ENCODE measurements around the gene IQSEC2.

Gene IQSEC2

DNA sequence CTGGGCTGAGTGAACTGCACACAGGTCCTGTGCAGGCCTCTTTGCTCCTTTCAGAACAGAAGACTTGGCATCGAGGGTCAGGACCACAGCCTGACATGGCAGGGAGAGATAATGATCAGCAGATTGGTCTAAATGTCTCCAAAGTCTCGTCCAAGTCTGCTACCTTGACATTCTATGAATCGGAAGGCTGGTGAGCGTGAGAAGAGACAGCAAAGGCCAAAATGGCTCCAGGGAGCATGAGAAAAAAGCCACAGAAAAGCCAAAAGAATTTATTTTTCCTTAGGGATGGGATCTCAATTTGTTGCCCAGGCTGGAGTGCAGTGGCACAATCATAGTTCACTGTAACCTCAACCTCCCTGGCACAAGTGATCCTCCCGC lies 32.3 kb upstream of the IQSEC2 start:
- no peak overlapping the region for H3K27ac ChIP-seq
- TF ChIP-seq, protein P1, sequence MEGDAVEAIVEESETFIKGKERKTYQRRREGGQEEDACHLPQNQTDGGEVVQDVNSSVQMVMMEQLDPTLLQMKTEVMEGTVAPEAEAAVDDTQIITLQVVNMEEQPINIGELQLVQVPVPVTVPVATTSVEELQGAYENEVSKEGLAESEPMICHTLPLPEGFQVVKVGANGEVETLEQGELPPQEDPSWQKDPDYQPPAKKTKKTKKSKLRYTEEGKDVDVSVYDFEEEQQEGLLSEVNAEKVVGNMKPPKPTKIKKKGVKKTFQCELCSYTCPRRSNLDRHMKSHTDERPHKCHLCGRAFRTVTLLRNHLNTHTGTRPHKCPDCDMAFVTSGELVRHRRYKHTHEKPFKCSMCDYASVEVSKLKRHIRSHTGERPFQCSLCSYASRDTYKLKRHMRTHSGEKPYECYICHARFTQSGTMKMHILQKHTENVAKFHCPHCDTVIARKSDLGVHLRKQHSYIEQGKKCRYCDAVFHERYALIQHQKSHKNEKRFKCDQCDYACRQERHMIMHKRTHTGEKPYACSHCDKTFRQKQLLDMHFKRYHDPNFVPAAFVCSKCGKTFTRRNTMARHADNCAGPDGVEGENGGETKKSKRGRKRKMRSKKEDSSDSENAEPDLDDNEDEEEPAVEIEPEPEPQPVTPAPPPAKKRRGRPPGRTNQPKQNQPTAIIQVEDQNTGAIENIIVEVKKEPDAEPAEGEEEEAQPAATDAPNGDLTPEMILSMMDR (IDR thresholded peaks at IDR 0.05), result no peak

DNA sequence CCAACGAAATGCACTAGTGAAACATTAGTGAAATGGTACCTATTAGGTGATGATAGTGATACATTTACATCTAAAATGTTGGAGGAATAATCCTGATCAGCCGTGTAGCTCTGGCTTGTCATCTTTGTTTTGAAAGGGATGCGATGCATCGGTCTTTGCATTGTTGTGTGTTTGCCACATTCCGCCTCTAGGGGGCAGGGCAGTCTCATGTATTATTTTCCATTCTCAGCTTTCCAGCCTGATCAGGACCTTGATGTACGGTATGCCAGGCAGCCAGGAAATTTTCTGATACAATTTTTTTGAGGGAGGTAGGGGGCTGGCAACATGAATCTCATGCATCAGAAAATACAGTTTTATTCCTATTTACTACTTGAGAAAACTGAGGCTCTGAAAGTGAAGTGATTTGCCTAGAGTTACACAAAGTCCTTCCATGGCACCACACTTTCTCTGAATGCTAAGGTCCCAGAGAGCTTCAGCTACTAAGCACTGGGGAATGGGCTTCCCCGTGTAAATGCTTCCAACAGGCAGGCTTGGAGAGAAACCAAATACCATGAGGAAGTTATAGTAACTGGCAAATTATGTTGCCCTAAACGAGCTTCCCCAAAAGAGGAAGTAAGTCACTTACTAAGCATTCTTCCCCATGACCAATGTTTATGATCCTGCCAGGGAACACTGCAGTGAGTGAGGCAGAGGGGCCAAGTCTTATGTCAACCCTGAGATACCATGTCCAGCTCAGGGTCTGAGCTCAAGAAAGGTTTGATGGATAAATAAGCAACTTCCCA lies 31.8 kb upstream of the IQSEC2 start:
- TF ChIP-seq, protein P1 (IDR thresholded peaks at IDR 0.05), result peak; percentile 58
- Histone ChIP-seq H3K4me3 (no peak overlapping the region), H3K27ac (no peak overlapping the region)
- no peak for DNase-seq (ENCODE audit: low spot score)

More for the DNA sequence above, 32.3 kb upstream of the IQSEC2 start:
- H3K4me3 ChIP-seq, result no peak overlapping the region
- DNase-seq (ENCODE audit: low spot score), result no peak

DNA sequence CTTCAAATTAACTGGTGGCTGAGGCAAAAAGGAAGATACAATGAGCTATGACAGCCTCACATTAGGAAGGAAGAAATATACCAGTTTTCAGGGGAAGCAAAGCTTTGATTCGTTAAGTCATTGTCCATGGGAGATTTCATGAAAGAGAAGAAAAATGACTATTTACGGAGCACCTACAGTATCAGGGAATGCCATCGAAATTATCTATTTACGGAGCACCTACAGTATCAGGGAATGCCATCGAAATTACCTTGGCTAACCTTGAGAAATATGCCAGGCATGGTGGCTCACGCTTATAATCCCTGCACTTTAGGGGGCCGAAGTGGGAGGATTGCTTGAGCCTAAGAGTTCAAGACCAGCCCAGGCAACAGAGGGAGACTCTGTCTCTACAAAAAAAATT lies 28.5 kb upstream of the IQSEC2 start:
- TF ChIP-seq, protein P1 (IDR thresholded peaks at IDR 0.05), result no peak
- no peak for DNase-seq (ENCODE audit: low spot score)
- Histone ChIP-seq H3K4me3 (no peak overlapping the region), H3K27ac (no peak overlapping the region)

DNA sequence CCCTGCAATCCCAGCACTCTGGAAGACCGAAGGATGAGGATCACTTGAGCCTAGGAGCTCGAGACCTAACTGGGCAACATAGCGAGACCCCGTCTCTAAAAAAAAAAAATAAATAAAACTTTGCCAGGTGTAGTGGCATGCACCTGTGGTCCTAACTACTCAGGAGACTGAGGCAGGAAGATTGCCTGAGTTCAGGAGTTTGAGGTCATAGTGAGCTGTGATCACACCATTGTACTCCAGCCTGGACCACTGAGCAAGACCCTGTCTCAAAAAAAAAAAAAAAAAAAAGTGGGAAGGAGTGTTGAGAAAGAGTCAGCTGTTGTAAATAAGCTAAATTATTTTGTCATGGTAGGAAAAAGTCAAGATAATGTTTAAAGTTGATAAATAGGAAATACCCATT lies 27.5 kb upstream of the IQSEC2 start:
- TF ChIP-seq, protein P1 (IDR thresholded peaks at IDR 0.05), result no peak
- Histone ChIP-seq H3K27ac (no peak overlapping the region), H3K4me3 (no peak overlapping the region)
- no peak for DNase-seq (ENCODE audit: low spot score)

DNA sequence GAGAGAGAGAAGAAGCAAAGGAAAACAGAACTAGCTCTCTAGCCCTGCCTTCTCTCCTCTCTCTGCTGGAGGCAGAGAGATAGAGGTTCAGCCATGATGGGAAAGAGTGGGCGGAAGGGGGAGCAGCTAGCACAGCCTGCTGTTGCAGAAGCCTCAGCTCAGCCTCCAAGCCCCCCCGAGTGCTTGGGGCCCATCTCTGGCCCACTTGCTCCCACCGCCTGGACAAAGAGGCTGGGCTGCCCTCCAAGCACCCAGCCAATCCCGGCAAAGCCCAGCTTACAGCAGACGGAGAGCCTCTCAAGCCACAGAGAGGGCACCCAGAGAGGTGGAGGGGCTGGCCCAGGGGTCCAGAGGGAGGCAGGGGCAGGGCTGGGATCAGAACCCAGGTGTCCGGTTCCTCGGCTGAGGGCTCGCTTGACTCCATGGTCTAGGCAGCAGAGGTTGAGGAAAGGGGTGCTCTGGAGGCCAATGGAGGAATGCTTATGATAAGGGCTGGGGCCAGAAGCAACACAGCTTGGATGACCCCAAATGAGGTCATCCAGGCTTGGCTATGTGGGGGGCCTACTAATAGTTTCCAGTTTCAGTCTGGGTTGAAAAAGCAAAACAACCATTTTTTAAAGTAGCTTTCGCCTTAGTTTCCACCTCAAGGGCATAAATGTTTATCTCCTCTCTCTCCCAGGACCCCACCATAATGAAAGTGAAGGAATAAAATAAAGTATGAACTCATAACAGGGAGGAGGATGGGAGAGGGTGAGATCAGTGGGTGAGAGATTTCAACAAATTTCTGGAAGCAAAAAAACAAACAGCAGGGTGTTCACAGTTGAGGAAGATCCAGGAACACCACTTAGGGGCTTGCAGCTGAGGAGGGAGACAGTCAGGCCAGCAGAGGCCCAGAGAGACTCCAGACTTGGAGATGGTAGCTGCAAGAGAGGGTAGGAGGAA lies 24.9 kb upstream of the IQSEC2 start:
- Histone ChIP-seq H3K4me3 (no peak overlapping the region), H3K27ac (peak overlapping the region in 1 of 2 donors; percentile 41)
- no peak for DNase-seq (ENCODE audit: low spot score)
- TF ChIP-seq, protein P1 (IDR thresholded peaks at IDR 0.05), result no peak

DNA sequence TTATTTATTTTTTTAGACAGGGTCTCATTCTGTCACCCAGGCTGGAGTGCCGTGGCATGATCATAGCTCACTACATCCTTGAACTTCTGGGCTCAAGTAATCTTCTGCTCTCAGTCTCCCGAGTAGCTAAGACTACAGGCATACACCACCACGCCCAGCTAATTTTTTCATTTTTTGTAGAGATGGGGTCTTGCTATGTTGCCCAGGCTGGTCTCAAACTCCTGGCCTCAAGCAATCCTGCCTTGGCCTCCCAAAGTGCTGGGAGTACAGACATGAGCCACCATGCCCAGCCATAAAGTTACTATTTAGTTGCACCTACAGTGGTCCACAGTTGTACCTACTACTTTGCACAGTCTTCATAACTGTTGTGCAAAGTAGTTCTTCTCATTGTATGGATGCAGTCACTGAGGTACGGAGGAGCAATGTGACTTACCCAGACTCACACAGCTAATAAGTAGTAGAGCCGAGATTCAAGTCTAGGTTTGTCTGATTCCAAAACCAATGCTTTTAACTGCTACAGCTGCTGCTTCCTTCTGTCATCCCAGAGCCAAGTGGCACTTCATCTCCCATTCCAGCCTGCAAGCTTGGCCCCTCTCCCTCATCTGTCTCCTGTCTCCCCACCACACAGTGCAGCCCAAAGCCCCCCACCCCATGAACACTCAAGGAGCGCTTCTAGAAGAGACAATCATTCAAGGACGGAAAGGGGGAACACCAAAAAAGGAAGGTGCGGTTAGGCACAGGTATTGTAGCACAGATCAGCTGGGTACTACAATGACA lies 24.0 kb upstream of the IQSEC2 start:
- DNase-seq (ENCODE audit: low spot score), result no peak
- no peak overlapping the region for H3K27ac ChIP-seq
- no peak overlapping the region for H3K4me3 ChIP-seq
- TF ChIP-seq, protein P1 (IDR thresholded peaks at IDR 0.05), result no peak

All from coronary artery (tissue), 2 donors.